ENCODE data around the gene SVIL. TPM values are rescaled to one million over a fixed set of nuclear protein-coding genes. Genes with fewer than 3 reads are reported as not detected.

Gene SVIL
- total RNA-seq, 1 donor from 2014 or later, result 25.1 TPM

DNA sequence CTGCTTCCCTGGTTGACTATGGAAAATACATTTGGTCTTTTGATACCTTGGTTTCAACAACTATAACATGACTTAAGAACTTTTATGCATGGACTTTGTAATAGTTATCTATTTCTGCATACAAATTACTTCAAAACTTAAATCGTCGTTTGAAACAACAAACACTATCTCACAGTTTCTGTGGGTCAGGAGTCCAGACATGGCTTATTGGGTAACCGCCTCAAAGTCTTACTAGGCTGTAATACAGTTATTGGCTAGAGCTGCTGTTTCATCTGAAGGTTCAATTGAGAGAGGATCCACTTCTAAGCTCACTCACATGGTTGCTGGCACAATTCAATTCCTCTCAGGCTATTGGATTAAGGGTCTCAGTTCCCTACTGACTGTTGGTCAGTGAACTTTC lies 210.8 kb downstream of the SVIL start:
- TF ChIP-seq, protein P1, sequence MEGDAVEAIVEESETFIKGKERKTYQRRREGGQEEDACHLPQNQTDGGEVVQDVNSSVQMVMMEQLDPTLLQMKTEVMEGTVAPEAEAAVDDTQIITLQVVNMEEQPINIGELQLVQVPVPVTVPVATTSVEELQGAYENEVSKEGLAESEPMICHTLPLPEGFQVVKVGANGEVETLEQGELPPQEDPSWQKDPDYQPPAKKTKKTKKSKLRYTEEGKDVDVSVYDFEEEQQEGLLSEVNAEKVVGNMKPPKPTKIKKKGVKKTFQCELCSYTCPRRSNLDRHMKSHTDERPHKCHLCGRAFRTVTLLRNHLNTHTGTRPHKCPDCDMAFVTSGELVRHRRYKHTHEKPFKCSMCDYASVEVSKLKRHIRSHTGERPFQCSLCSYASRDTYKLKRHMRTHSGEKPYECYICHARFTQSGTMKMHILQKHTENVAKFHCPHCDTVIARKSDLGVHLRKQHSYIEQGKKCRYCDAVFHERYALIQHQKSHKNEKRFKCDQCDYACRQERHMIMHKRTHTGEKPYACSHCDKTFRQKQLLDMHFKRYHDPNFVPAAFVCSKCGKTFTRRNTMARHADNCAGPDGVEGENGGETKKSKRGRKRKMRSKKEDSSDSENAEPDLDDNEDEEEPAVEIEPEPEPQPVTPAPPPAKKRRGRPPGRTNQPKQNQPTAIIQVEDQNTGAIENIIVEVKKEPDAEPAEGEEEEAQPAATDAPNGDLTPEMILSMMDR (IDR thresholded peaks at IDR 0.05), result no peak
- TF ChIP-seq EZH2 (IDR thresholded peaks at IDR 0.05), result no peak
- no peak for TF ChIP-seq EZH2phosphoT487 (IDR thresholded peaks at IDR 0.05)
- no peaks in the 10 kb centered on the region for H3K4me1 Mint-ChIP-seq
- H3K9me3 Mint-ChIP-seq, result peaks cover 8% of the 10 kb centered on the region
- no peaks in the 10 kb centered on the region for H3K9me3 ChIP-seq (ENCODE audit: low read depth)
- no peaks in the 10 kb centered on the region for H3K36me3 ChIP-seq
- H3K27me3 Mint-ChIP-seq (ENCODE audit: insufficient read depth, low read depth), result no peaks in the 10 kb centered on the region
- no peaks in the 10 kb centered on the region for H3K27me3 ChIP-seq
- H4K20me1 ChIP-seq (ENCODE audit: low read depth), result no peaks in the 10 kb centered on the region
- H3K4me3 ChIP-seq, result no peak overlapping the region
- H3K27ac Mint-ChIP-seq, result no peak overlapping the region
- H3K27ac ChIP-seq, result no peak overlapping the region
- H3K4me3 Mint-ChIP-seq, result no peak overlapping the region
- no peak overlapping the region for H3K9ac ChIP-seq
- no peak for DNase-seq (ENCODE audit: low spot score)
- H3K4me1 ChIP-seq, result no peaks in the 10 kb centered on the region
- no peak overlapping the region for H2AFZ ChIP-seq (replicated peaks)
- H3K79me2 ChIP-seq (ENCODE audit: low read depth), result no peaks in the 10 kb centered on the region
- no peaks in the 10 kb centered on the region for H3F3A ChIP-seq (ENCODE audit: low read depth)
- H3K36me3 Mint-ChIP-seq, result no peaks in the 10 kb centered on the region
- H3K4me2 ChIP-seq, result no peak overlapping the region

DNA sequence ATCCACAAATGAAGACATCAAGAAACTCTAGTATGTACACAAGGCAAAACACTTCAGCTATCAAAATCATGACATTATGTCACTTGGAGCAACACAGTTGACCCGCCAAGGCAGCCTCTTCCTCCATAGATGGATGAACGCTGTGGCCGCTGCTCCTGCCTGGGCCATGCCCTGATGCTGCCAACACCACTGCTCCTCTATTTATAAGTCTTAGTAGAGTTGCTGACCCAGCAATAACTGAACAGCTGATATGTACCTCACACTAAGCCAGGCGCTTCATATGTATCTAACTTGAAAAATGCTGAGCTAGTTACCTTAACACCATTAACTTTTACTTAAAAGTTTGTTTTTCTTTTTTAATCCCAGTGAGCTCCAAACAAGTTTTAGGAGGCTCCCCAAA lies 214.0 kb downstream of the SVIL start:
- no peaks in the 10 kb centered on the region for H3K36me3 ChIP-seq
- DNase-seq (ENCODE audit: low spot score), result no peak
- no peak overlapping the region for H3K9ac ChIP-seq
- Mint-ChIP-seq H3K36me3 (no peaks in the 10 kb centered on the region), H3K27me3 (ENCODE audit: insufficient read depth, low read depth) (no peaks in the 10 kb centered on the region), H3K4me3 (no peak overlapping the region), H3K4me1 (no peaks in the 10 kb centered on the region), H3K9me3 (peaks cover 8% of the 10 kb centered on the region), H3K27ac (no peak overlapping the region)
- no peaks in the 10 kb centered on the region for H3K79me2 ChIP-seq (ENCODE audit: low read depth)
- H3K9me3 ChIP-seq (ENCODE audit: low read depth), result no peaks in the 10 kb centered on the region
- H3K27ac ChIP-seq, result no peak overlapping the region
- TF ChIP-seq, protein P1 (IDR thresholded peaks at IDR 0.05), result no peak
- no peak overlapping the region for H2AFZ ChIP-seq (replicated peaks)
- no peaks in the 10 kb centered on the region for H3K27me3 ChIP-seq
- no peaks in the 10 kb centered on the region for H3F3A ChIP-seq (ENCODE audit: low read depth)
- H3K4me3 ChIP-seq, result no peak overlapping the region
- no peaks in the 10 kb centered on the region for H4K20me1 ChIP-seq (ENCODE audit: low read depth)
- no peaks in the 10 kb centered on the region for H3K4me1 ChIP-seq
- no peak overlapping the region for H3K4me2 ChIP-seq

- TF ChIP-seq, protein P1 (IDR thresholded peaks at IDR 0.05), result no peak
- no peak for TF ChIP-seq EZH2 (IDR thresholded peaks at IDR 0.05)
- no peak for TF ChIP-seq EZH2phosphoT487 (IDR thresholded peaks at IDR 0.05)
- Histone ChIP-seq H4K20me1 (ENCODE audit: low read depth) (no peaks in the 10 kb centered on the region), H3K9ac (no peak overlapping the region), H3K36me3 (no peaks in the 10 kb centered on the region), H3F3A (ENCODE audit: low read depth) (no peaks in the 10 kb centered on the region), H2AFZ (replicated peaks) (no peak overlapping the region), H3K4me3 (no peak overlapping the region), H3K4me2 (no peak overlapping the region), H3K27me3 (no peaks in the 10 kb centered on the region), H3K4me1 (no peaks in the 10 kb centered on the region), H3K79me2 (ENCODE audit: low read depth) (no peaks in the 10 kb centered on the region), H3K9me3 (ENCODE audit: low read depth) (no peaks in the 10 kb centered on the region), H3K27ac (no peak overlapping the region)
- Mint-ChIP-seq H3K27me3 (ENCODE audit: insufficient read depth, low read depth) (no peaks in the 10 kb centered on the region), H3K36me3 (no peaks in the 10 kb centered on the region), H3K4me1 (no peaks in the 10 kb centered on the region), H3K4me3 (no peak overlapping the region), H3K27ac (no peak overlapping the region), H3K9me3 (no peaks in the 10 kb centered on the region)
- DNase-seq (ENCODE audit: low spot score), result no peak
Observed at GRCh38 chr10:29417324-29417723, 217.4 kb downstream of the SVIL start.

- Histone ChIP-seq H2AFZ (replicated peaks) (no peak overlapping the region), H3K79me2 (ENCODE audit: low read depth) (no peaks in the 10 kb centered on the region), H3K27ac (no peak overlapping the region), H3F3A (ENCODE audit: low read depth) (no peaks in the 10 kb centered on the region), H3K4me3 (no peak overlapping the region), H4K20me1 (ENCODE audit: low read depth) (no peaks in the 10 kb centered on the region), H3K4me2 (no peak overlapping the region), H3K36me3 (no peaks in the 10 kb centered on the region), H3K9ac (no peak overlapping the region), H3K4me1 (no peaks in the 10 kb centered on the region), H3K9me3 (ENCODE audit: low read depth) (no peaks in the 10 kb centered on the region), H3K27me3 (no peaks in the 10 kb centered on the region)
- Mint-ChIP-seq H3K4me1 (no peaks in the 10 kb centered on the region), H3K27me3 (ENCODE audit: insufficient read depth, low read depth) (no peaks in the 10 kb centered on the region), H3K9me3 (no peaks in the 10 kb centered on the region), H3K4me3 (no peak overlapping the region), H3K36me3 (no peaks in the 10 kb centered on the region), H3K27ac (no peak overlapping the region)
- no peak for TF ChIP-seq EZH2 (IDR thresholded peaks at IDR 0.05)
- no peak for TF ChIP-seq EZH2phosphoT487 (IDR thresholded peaks at IDR 0.05)
- TF ChIP-seq, protein P1 (IDR thresholded peaks at IDR 0.05), result no peak
- no peak for DNase-seq (ENCODE audit: low spot score)
Observed at GRCh38 chr10:29415876-29416275, 218.9 kb downstream of the SVIL start.
